Osteoblast (primary cell): ENCODE results near the gene TPCN2. TPM values are rescaled to one million over a fixed set of nuclear protein-coding genes. Genes with fewer than 3 reads are reported as not detected.
"Not testable (repeated sequence)": the region's sequence is repeated elsewhere in the genome, so short reads cannot be mapped to it uniquely, and the experiment has no call there.

Experiments used
- DNase-seq: peaks from one replicate; pipeline ENCODE4 v3.0.0; 2011; ENCODE audit warnings: low spot score, mixed read lengths; ENCODE audit not compliant: insufficient read length; ENCODE audit errors: missing footprints
- H2AFZ ChIP-seq: 2 replicates; pipeline ENCODE4 v1.6.0; 2011; ENCODE audit warnings: mild to moderate bottlenecking, low read length
- H3K27ac ChIP-seq: 2 replicates; pipeline ENCODE4 v1.5.1; 2011; ENCODE audit warnings: mild to moderate bottlenecking, low read depth, low read length, moderate library complexity
- H3K27me3 ChIP-seq: 2 replicates; pipeline ENCODE4 v1.6.0; 2012; ENCODE audit warnings: mild to moderate bottlenecking, control low read depth, inconsistent platforms, low read length, moderate library complexity; ENCODE audit not compliant: insufficient read depth
- H3K36me3 ChIP-seq: 2 replicates; pipeline ENCODE4 v1.5.1; 2011; ENCODE audit warnings: mild to moderate bottlenecking, low read length, control low read depth, moderate library complexity; ENCODE audit not compliant: insufficient read depth
- H3K4me1 ChIP-seq: 2 replicates; pipeline ENCODE4 v1.5.1; 2011; ENCODE audit warnings: mild to moderate bottlenecking, low read length, control low read depth, moderate library complexity; ENCODE audit not compliant: insufficient read depth
- H3K4me2 ChIP-seq: 2 replicates; pipeline ENCODE4 v1.6.0; 2011; ENCODE audit warnings: mild to moderate bottlenecking, low read length; ENCODE audit not compliant: insufficient read depth
- H3K4me3 ChIP-seq: fragments of 200-600 bp; sonication (generic); 3 replicates; pipeline ENCODE4 v1.5.1; 2012; ENCODE audit warnings: mild to moderate bottlenecking, low read length, inconsistent platforms; ENCODE audit not compliant: insufficient read depth
- H3K79me2 ChIP-seq: 2 replicates; pipeline ENCODE4 v1.6.0; 2012; ENCODE audit warnings: mild to moderate bottlenecking, low read length, control low read depth, inconsistent platforms; ENCODE audit not compliant: insufficient read depth
- H3K9me3 ChIP-seq: 2 replicates; pipeline ENCODE4 v1.5.1; 2011; ENCODE audit warnings: low read depth, low read length, control low read depth
- H4K20me1 ChIP-seq: 2 replicates; pipeline ENCODE4 v1.6.0; 2012; ENCODE audit warnings: mild to moderate bottlenecking, low read length, control low read depth; ENCODE audit not compliant: insufficient read depth
- total RNA-seq: library from RNA; depleted of rRNA; stranded (reverse); fragments of >200 nt; gene quantifications from 2 replicates; pipeline ENCODE4 v1.2.3, GENCODE V29; 2012
- TF ChIP-seq, protein P1 (sequence below): IDR thresholded peaks from 2 replicates; pipeline ENCODE4 v1.5.1; 2011; ENCODE audit warnings: mild to moderate bottlenecking, low read depth, low read length, moderate library complexity; ENCODE audit errors: extremely low read depth

TPCN2 gene
- total RNA-seq, 1 donor = 14.1 TPM

GRCh38 chr11:69138265-69138664 is 89.5 kb downstream of the TPCN2 start:
- TF ChIP-seq, protein P1, sequence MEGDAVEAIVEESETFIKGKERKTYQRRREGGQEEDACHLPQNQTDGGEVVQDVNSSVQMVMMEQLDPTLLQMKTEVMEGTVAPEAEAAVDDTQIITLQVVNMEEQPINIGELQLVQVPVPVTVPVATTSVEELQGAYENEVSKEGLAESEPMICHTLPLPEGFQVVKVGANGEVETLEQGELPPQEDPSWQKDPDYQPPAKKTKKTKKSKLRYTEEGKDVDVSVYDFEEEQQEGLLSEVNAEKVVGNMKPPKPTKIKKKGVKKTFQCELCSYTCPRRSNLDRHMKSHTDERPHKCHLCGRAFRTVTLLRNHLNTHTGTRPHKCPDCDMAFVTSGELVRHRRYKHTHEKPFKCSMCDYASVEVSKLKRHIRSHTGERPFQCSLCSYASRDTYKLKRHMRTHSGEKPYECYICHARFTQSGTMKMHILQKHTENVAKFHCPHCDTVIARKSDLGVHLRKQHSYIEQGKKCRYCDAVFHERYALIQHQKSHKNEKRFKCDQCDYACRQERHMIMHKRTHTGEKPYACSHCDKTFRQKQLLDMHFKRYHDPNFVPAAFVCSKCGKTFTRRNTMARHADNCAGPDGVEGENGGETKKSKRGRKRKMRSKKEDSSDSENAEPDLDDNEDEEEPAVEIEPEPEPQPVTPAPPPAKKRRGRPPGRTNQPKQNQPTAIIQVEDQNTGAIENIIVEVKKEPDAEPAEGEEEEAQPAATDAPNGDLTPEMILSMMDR = no peak
- no peaks in the 10 kb centered on the region for H3K36me3 ChIP-seq
- no peaks in the 10 kb centered on the region for H3K79me2 ChIP-seq
- peaks cover under 1% of the 10 kb centered on the region for H3K9me3 ChIP-seq
- no peak overlapping the region for H3K27ac ChIP-seq
- H3K4me2 ChIP-seq = no peak overlapping the region
- no peak overlapping the region for H3K4me3 ChIP-seq
- no peaks in the 10 kb centered on the region for H4K20me1 ChIP-seq
- DNase-seq = peak; percentile 77
- H2AFZ ChIP-seq = no peak overlapping the region
- H3K27me3 ChIP-seq = no peaks in the 10 kb centered on the region
- H3K4me1 ChIP-seq = peaks cover 3% of the 10 kb centered on the region

DNA sequence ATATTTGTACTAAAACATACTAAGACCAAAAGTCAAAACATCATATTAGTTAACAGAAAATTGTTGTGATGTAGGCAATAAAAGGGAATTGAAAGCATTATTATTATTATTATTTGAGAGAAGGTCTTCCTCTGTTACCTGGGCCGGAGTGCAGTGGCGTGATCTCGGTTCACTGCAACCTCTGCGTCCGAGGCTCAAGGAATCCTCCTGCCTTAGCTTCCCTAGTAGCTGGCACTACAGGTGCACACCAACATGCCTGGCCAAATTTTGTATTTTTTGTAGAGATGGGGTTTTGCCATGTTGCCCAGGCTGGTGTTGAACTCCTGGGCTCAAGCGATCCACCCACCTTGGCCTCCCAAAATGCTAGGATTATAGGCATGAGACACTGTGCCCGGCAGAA is 91.4 kb downstream of the TPCN2 start:
- not testable (repeated sequence) for H2AFZ ChIP-seq, H3K79me2 ChIP-seq, H3K36me3 ChIP-seq, H3K4me2 ChIP-seq, H3K4me1 ChIP-seq, H3K27ac ChIP-seq, H3K27me3 ChIP-seq, H4K20me1 ChIP-seq, DNase-seq, H3K9me3 ChIP-seq, H3K4me3 ChIP-seq

- Histone ChIP-seq H3K9me3 (no peaks in the 10 kb centered on the region), H3K79me2 (no peaks in the 10 kb centered on the region), H3K4me3 (no peak overlapping the region), H3K27ac (no peak overlapping the region), H3K4me2 (no peak overlapping the region), H3K36me3 (no peaks in the 10 kb centered on the region), H4K20me1 (no peaks in the 10 kb centered on the region), H3K4me1 (peaks cover 3% of the 10 kb centered on the region), H3K27me3 (no peaks in the 10 kb centered on the region), H2AFZ (no peak overlapping the region)
- no peak for DNase-seq
- TF ChIP-seq, protein P1 = no peak
Observed at GRCh38 chr11:69140635-69141034, 91.9 kb downstream of the TPCN2 start.

GRCh38 chr11:69141742-69142141 is 93.0 kb downstream of the TPCN2 start:
- Histone ChIP-seq H3K27me3 (no peaks in the 10 kb centered on the region), H3K4me1 (peaks cover 3% of the 10 kb centered on the region), H3K9me3 (peaks cover 3% of the 10 kb centered on the region), H2AFZ (no peak overlapping the region), H3K4me2 (no peak overlapping the region), H3K4me3 (no peak overlapping the region), H3K27ac (no peak overlapping the region), H3K79me2 (no peaks in the 10 kb centered on the region), H3K36me3 (no peaks in the 10 kb centered on the region), H4K20me1 (no peaks in the 10 kb centered on the region)
- no peak for DNase-seq
- TF ChIP-seq, protein P1 = no peak
